ENCODE results near the gene FAM83B. TPM values are rescaled to one million over a fixed set of nuclear protein-coding genes. Genes with fewer than 3 reads are reported as not detected.

FAM83B gene
- polyA plus RNA-seq, 1 of the 3 experiments (the other 2 are of a cell fraction), result not detected

GRCh38 chr6:54981647-54982046, 135.1 kb downstream of the FAM83B start:
- no peak overlapping the region for H3K27ac ChIP-seq (ENCODE audit: low read depth in 2 of 2, low read length in 1 of 2)
- H3K9ac ChIP-seq, result no peak overlapping the region
- no peaks in the 10 kb centered on the region for H3K36me3 ChIP-seq (replicated peaks in 1 of 2; ENCODE audit: control insufficient read depth in 1 of 2, insufficient read depth in 2 of 2, low read length in 1 of 2)
- H3F3A ChIP-seq (replicated peaks; ENCODE audit: insufficient read depth), result no peaks in the 10 kb centered on the region
- no peak overlapping the region for H2AFZ ChIP-seq (ENCODE audit: low read depth)
- no peaks in the 10 kb centered on the region for H3K9me3 ChIP-seq
- H3K4me1 ChIP-seq (ENCODE audit: control insufficient read depth in 1 of 2, insufficient read depth in 2 of 2, low read depth in 1 of 2, low read length in 1 of 2), result peaks cover 0 to 6% of the 10 kb centered on the region in 2 experiments; a peak in 1 of 4 replicates
- no peaks in the 10 kb centered on the region for H3K79me2 ChIP-seq (ENCODE audit: insufficient read depth)
- CTCF ChIA-PET, result no interaction called here
- no peaks in the 10 kb centered on the region; the same call in 1 of the 2 replicates for H3K27me3 ChIP-seq (ENCODE audit: insufficient read depth)
- POLR2A ChIA-PET, result no interaction called here
- no peak overlapping the region for H3K4me3 ChIP-seq (ENCODE audit: low read depth in 2 of 2, low read length in 1 of 2)
- WGBS (ENCODE audit: low lambda C conversion rate), result 6% methylated on average over 3 of the region's 3 CpGs
- no peaks in the 10 kb centered on the region for H4K20me1 ChIP-seq (ENCODE audit: insufficient read depth)
- no peak overlapping the region for H3K4me2 ChIP-seq
- DNase-seq, result no peak
- H3K9me2 ChIP-seq, result no peaks in the 10 kb centered on the region
- TF ChIP-seq GABPA (IDR thresholded peaks at IDR 0.05; ENCODE audit: low read depth), result no peak
- no peak for TF ChIP-seq EP300 (IDR thresholded peaks at IDR 0.05; ENCODE audit: borderline replicate concordance in 1 of 2, low read depth in 1 of 2, low read length in 1 of 2)
- no peak for TF ChIP-seq SIN3A (IDR thresholded peaks at IDR 0.05; ENCODE audit: borderline replicate concordance, low read depth, low read length)
- no peak for TF ChIP-seq REST (IDR thresholded peaks at IDR 0.05; ENCODE audit: low read depth, low read length)
- TF ChIP-seq NFIC (IDR thresholded peaks at IDR 0.05; ENCODE audit: borderline replicate concordance), result no peak
- no peak for TF ChIP-seq RAD21 (IDR thresholded peaks at IDR 0.05; ENCODE audit: low read length)
- no peak for TF ChIP-seq YY1 (IDR thresholded peaks at IDR 0.05; ENCODE audit: low read depth)
- no peak for TF ChIP-seq JUND (IDR thresholded peaks at IDR 0.05)
- TF ChIP-seq MEF2A (IDR thresholded peaks at IDR 0.05; ENCODE audit: borderline replicate concordance, low read depth), result no peak
- no peak for TF ChIP-seq TEAD4 (IDR thresholded peaks at IDR 0.05; ENCODE audit: borderline replicate concordance, insufficient read depth)
- TF ChIP-seq FOSL2 (IDR thresholded peaks at IDR 0.05; ENCODE audit: borderline replicate concordance, low read depth), result no peak
- no peak for TF ChIP-seq TAF1 (IDR thresholded peaks at IDR 0.05; ENCODE audit: borderline replicate concordance, low read depth, low read length)
- TF ChIP-seq PBX3 (IDR thresholded peaks at IDR 0.05), result no peak
- TF ChIP-seq CHD2 (IDR thresholded peaks at IDR 0.05; ENCODE audit: low read length, partially characterized antibody), result no peak
- TF ChIP-seq CTCF (IDR thresholded peaks at IDR 0.05), result no peak
- no peak for TF ChIP-seq POLR2AphosphoS5 (IDR thresholded peaks at IDR 0.05; ENCODE audit: low read depth, low read length)

Data from SK-N-SH (cell line).